KMS-11 (cell line): ENCODE data around the gene AQP11.

Source experiments
- H2AFZ ChIP-seq: fragments of 200-600 bp; sonication (generic); 2 replicates; pipeline ENCODE4 v1.6.1; 2016; ENCODE audit warnings: antibody characterized with exemption, mixed run types, low read depth
- H3K27ac ChIP-seq: fragments of 200-600 bp; sonication (generic); 2 replicates; pipeline ENCODE4 v1.6.1; 2016; ENCODE audit warnings: mild to moderate bottlenecking, mixed run types
- H3K27me3 ChIP-seq: fragments of 200-600 bp; sonication (generic); 2 replicates; pipeline ENCODE4 v1.6.1; 2017; ENCODE audit warnings: mild to moderate bottlenecking, low read depth, mixed run types, moderate library complexity; ENCODE audit not compliant: insufficient read depth
- H3K36me3 ChIP-seq: fragments of 200-600 bp; sonication (generic); 2 replicates; pipeline ENCODE4 v1.6.1; 2017; ENCODE audit warnings: mild to moderate bottlenecking, mixed run types; ENCODE audit not compliant: insufficient read depth
- H3K4me1 ChIP-seq: fragments of 200-600 bp; sonication (generic); 2 replicates; pipeline ENCODE4 v1.6.1; 2016; ENCODE audit warnings: mild to moderate bottlenecking, low read depth, mixed run types; ENCODE audit not compliant: poor library complexity, severe bottlenecking
- H3K4me2 ChIP-seq: fragments of 200-600 bp; sonication (generic); 2 replicates; pipeline ENCODE4 v1.7.0; 2016; ENCODE audit warnings: mild to moderate bottlenecking, mixed run types
- H3K4me3 ChIP-seq: fragments of 200-600 bp; sonication (generic); IDR thresholded peaks from 2 replicates; pipeline ENCODE4 v1.6.1; 2017; ENCODE audit warnings: low read depth, low read length, mixed read lengths; ENCODE audit not compliant: insufficient read depth
- H3K79me2 ChIP-seq: fragments of 200-600 bp; sonication (generic); 2 replicates; pipeline ENCODE4 v1.6.1; 2016; ENCODE audit warnings: low read depth, mixed run types; ENCODE audit not compliant: insufficient read depth
- H3K9ac ChIP-seq: fragments of 200-600 bp; sonication (generic); 2 replicates; pipeline ENCODE4 v1.6.1; 2016; ENCODE audit warnings: mild to moderate bottlenecking, mixed run types
- H4K20me1 ChIP-seq: fragments of 200-600 bp; sonication (generic); 2 replicates; pipeline ENCODE4 v1.6.1; 2016; ENCODE audit warnings: mild to moderate bottlenecking, mixed run types; ENCODE audit not compliant: insufficient read depth
- TF ChIP-seq, protein P1 (sequence below): fragments of 200-600 bp; sonication (generic); conservative IDR thresholded peaks from 2 replicates; pipeline ENCODE4 v1.6.1; 2017; ENCODE audit warnings: low read depth, mild to moderate bottlenecking, antibody characterized with exemption, low read length, moderate library complexity, mixed read lengths

AQP11 gene

DNA sequence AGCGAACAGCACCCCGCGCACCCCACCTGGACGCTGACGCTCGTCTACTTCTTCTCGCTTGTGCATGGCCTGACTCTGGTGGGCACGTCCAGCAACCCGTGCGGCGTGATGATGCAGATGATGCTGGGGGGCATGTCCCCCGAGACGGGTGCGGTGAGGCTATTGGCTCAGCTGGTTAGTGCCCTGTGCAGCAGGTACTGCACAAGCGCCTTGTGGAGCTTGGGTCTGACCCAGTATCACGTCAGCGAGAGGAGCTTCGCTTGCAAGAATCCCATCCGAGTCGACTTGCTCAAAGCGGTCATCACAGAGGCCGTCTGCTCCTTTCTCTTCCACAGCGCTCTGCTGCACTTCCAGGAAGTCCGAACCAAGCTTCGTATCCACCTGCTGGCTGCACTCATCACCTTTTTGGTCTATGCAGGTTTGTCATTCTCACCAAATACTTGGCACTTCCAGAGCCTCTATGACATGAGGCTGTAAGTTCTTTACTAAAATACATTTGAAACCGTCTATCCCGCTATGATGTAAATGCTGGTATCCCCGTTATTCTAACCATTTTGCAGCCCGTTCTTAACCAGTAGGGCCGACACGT, 535 bp downstream of the AQP11 start:
- H3K27me3 ChIP-seq: no peaks in the 10 kb centered on the region; the same call in 1 of the 2 replicates
- H3K27ac ChIP-seq: no peak overlapping the region
- H3K4me2 ChIP-seq: peak overlapping the region; percentile 80
- peak overlapping the region; percentile 53; the same call in 1 of the 2 replicates for H3K9ac ChIP-seq
- no peaks in the 10 kb centered on the region for H4K20me1 ChIP-seq
- peaks cover 16% of the 10 kb centered on the region for H3K4me1 ChIP-seq
- TF ChIP-seq, protein P1, sequence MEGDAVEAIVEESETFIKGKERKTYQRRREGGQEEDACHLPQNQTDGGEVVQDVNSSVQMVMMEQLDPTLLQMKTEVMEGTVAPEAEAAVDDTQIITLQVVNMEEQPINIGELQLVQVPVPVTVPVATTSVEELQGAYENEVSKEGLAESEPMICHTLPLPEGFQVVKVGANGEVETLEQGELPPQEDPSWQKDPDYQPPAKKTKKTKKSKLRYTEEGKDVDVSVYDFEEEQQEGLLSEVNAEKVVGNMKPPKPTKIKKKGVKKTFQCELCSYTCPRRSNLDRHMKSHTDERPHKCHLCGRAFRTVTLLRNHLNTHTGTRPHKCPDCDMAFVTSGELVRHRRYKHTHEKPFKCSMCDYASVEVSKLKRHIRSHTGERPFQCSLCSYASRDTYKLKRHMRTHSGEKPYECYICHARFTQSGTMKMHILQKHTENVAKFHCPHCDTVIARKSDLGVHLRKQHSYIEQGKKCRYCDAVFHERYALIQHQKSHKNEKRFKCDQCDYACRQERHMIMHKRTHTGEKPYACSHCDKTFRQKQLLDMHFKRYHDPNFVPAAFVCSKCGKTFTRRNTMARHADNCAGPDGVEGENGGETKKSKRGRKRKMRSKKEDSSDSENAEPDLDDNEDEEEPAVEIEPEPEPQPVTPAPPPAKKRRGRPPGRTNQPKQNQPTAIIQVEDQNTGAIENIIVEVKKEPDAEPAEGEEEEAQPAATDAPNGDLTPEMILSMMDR: no peak
- no peak overlapping the region for H3K4me3 ChIP-seq
- no peaks in the 10 kb centered on the region for H3K79me2 ChIP-seq
- no peaks in the 10 kb centered on the region for H3K36me3 ChIP-seq
- peak overlapping the region; percentile 98 for H2AFZ ChIP-seq

DNA sequence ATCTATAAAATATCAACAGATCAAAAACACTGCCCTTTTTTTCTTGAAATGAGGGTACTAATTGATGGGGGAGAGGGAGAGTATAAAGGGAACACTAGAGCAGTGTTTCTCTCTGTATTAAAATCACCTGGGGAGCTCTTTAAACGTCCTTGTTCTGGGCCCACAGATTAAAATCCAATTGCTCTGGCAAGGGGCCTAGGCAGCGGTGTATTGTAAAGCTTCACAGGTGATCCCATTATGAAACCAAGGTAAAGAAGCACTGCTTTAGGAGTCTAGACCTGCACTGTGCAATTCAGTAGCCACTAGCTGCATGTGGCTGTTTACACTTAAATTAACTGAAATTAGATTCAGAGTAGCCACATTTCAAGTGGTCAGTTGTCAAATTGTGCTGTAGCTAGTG, 3.0 kb downstream of the AQP11 start:
- no peak overlapping the region for H2AFZ ChIP-seq
- TF ChIP-seq, protein P1: no peak
- H3K27me3 ChIP-seq: no peaks in the 10 kb centered on the region; the same call in 1 of the 2 replicates
- H4K20me1 ChIP-seq: no peaks in the 10 kb centered on the region
- no peak overlapping the region for H3K4me3 ChIP-seq
- H3K36me3 ChIP-seq: no peaks in the 10 kb centered on the region
- no peak overlapping the region for H3K9ac ChIP-seq
- H3K79me2 ChIP-seq: no peaks in the 10 kb centered on the region
- H3K27ac ChIP-seq: no peak overlapping the region
- no peak overlapping the region for H3K4me2 ChIP-seq
- H3K4me1 ChIP-seq: peaks cover 16% of the 10 kb centered on the region

DNA sequence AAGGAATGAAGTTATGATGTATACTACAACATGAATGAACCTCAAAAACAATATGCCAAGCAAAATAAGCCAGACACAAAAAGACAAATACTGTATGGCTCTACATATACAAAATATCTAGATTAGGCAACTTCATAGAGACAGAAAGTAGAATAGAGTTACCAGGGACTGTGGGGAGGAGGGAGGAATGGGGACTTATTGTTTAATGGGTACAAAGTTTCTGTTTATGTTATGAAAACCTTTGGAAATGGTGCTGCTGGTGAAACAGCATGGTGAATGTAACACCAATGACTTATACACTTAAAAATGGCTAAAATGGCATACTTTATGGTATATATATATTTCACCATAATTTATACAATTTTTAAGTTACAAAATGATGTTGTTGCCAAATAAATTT, 4.1 kb downstream of the AQP11 start:
- Histone ChIP-seq H3K4me1 (peaks cover 14% of the 10 kb centered on the region), H3K4me3 (no peak overlapping the region), H3K36me3 (no peaks in the 10 kb centered on the region), H3K4me2 (no peak overlapping the region), H2AFZ (no peak overlapping the region), H3K79me2 (no peaks in the 10 kb centered on the region), H3K27me3 (no peaks in the 10 kb centered on the region; the same call in 1 of the 2 replicates), H3K9ac (no peak overlapping the region), H4K20me1 (no peaks in the 10 kb centered on the region), H3K27ac (no peak overlapping the region)
- TF ChIP-seq, protein P1: no peak

GRCh38 chr11:77596626-77597025, 6.9 kb downstream of the AQP11 start:
- no peaks in the 10 kb centered on the region for H3K36me3 ChIP-seq
- H2AFZ ChIP-seq: no peak overlapping the region
- no peaks in the 10 kb centered on the region for H3K4me1 ChIP-seq
- no peaks in the 10 kb centered on the region for H3K27me3 ChIP-seq
- no peaks in the 10 kb centered on the region for H4K20me1 ChIP-seq
- no peak overlapping the region for H3K4me3 ChIP-seq
- TF ChIP-seq, protein P1: no peak
- H3K27ac ChIP-seq: no peak overlapping the region
- no peaks in the 10 kb centered on the region for H3K79me2 ChIP-seq
- H3K9ac ChIP-seq: no peak overlapping the region
- H3K4me2 ChIP-seq: no peak overlapping the region
